GM12878 (cell line): ENCODE data around the gene MROH2B. TPM values are rescaled to one million over a fixed set of nuclear protein-coding genes. Genes with fewer than 3 reads are reported as not detected.

Source experiments
- ATAC-seq: fragments of 200-7000 bp; cut with Tn5 transposase; 3 replicates; pipeline ENCODE4 v1.9.1; 2020; ENCODE audit warnings: mild to moderate bottlenecking, moderate library complexity
- BruUV-seq: library from RNA; stranded (reverse); fragments of 400-500 nt; replicated peaks from 2 replicates; lab custom pipeline; 2021; lab: Mats Ljungman, UMichigan
- CTCF ChIA-PET: fragments of 300-600 bp; sonication (Branson Sonifier 250); formaldehyde crosslinking; extraction: SDS; loops from one replicate; lab custom pipeline; 2021; ENCODE audit warnings: inconsistent platforms; lab: Yijun Ruan, JAX
- POLR2A ChIA-PET: fragments of 350-600 bp; formaldehyde crosslinking; extraction: SDS; loops from one replicate; lab custom pipeline; 2021; ENCODE audit warnings: inconsistent platforms; lab: Charles Lee
- RAD21 ChIA-PET: fragments of 300-600 bp; sonication (Branson Sonifier 250); formaldehyde crosslinking; loops from one replicate; lab custom pipeline; 2023; ENCODE audit warnings: antibody characterized with exemption; ENCODE audit not compliant: unreplicated experiment; lab: Charles Lee
- SMC1A ChIA-PET: fragments of 300-600 bp; sonication (Branson Sonifier 250); formaldehyde crosslinking; loops from one replicate; lab custom pipeline; 2023; ENCODE audit not compliant: unreplicated experiment, uncharacterized antibody; lab: Charles Lee
- DNase-seq: peaks from one replicate; pipeline ENCODE4 v3.0.0-alpha.2; 2011; ENCODE audit warnings: low read depth, low spot score
- FAIRE-seq: peaks from 3 replicates; lab custom pipeline; 2011; peaks lifted over from hg19 to GRCh38; lab: Jason Lieb, UNC
- H2AFZ ChIP-seq: 2 replicates; pipeline ENCODE4 v1.6.0; 2011; ENCODE audit warnings: low read depth, low read length, control low read depth; ENCODE audit not compliant: control insufficient read depth
- H3K27ac ChIP-seq: 2 replicates; pipeline ENCODE4 v1.5.1; 2011; ENCODE audit warnings: control low read depth; ENCODE audit not compliant: control insufficient read depth, insufficient read depth
- H3K27me3 ChIP-seq, 2 experiments: replicated peaks in 1 of 2; 2 replicates each; pipeline versions ENCODE4 v1.6.0 to v1.6.1; 2011; ENCODE audit warnings: low read length in 1 of 2; ENCODE audit not compliant: control insufficient read depth in 2 of 2, insufficient read depth in 2 of 2
- H3K36me3 ChIP-seq, 2 experiments: 2 replicates each; pipeline ENCODE4 v1.5.1; 2011; ENCODE audit warnings: low read length in 1 of 2; ENCODE audit not compliant: control insufficient read depth in 2 of 2, insufficient read depth in 2 of 2
- H3K4me1 ChIP-seq: 2 replicates; pipeline ENCODE4 v1.6.1; 2011; ENCODE audit warnings: mild to moderate bottlenecking, low read length, moderate library complexity, mixed read lengths; ENCODE audit not compliant: control insufficient read depth, insufficient read depth
- H3K4me2 ChIP-seq: 2 replicates; pipeline ENCODE4 v1.6.0; 2011; ENCODE audit warnings: control low read depth; ENCODE audit not compliant: control insufficient read depth, insufficient read depth
- H3K4me3 ChIP-seq: fragments of 200-600 bp; sonication (generic); 2 replicates; pipeline ENCODE4 v1.5.1; 2016
- H3K79me2 ChIP-seq: 2 replicates; pipeline ENCODE4 v1.6.0; 2011; ENCODE audit warnings: low read length; ENCODE audit not compliant: control insufficient read depth, insufficient read depth
- H3K9ac ChIP-seq: 2 replicates; pipeline ENCODE4 v1.8.0; 2011; ENCODE audit warnings: low read length, control low read depth, mixed read lengths; ENCODE audit not compliant: control insufficient read depth, insufficient read depth
- H3K9me3 ChIP-seq: replicated peaks from 3 replicates; pipeline ENCODE4 v1.5.1; 2011; ENCODE audit warnings: mild to moderate bottlenecking, low read length; ENCODE audit not compliant: control insufficient read depth, insufficient read depth
- H4K20me1 ChIP-seq: 2 replicates; pipeline ENCODE4 v1.6.0; 2011; ENCODE audit not compliant: control insufficient read depth, insufficient read depth
- ATF7 ChIP-seq: fragments of 450-650 bp; IDR thresholded peaks from 2 replicates; pipeline ENCODE4 v1.6.1; 2016; ENCODE audit warnings: low read depth, mild to moderate bottlenecking
- E4F1 ChIP-seq: fragments of 450-650 bp; IDR thresholded peaks from 2 replicates; pipeline ENCODE4 v1.6.1; 2018; ENCODE audit warnings: borderline replicate concordance, mild to moderate bottlenecking; ENCODE audit not compliant: partially characterized antibody
- KAT2A ChIP-seq: conservative IDR thresholded peaks from 2 replicates; pipeline ENCODE4 v1.6.1; 2011; ENCODE audit warnings: low read depth, low read length; ENCODE audit not compliant: control insufficient read depth
- KDM1A ChIP-seq: fragments of 200-600 bp; sonication (generic); IDR thresholded peaks from 2 replicates; pipeline ENCODE4 v1.6.1; 2016; ENCODE audit warnings: borderline replicate concordance
- NR2C1 ChIP-seq: fragments of 450-650 bp; IDR thresholded peaks from 2 replicates; pipeline ENCODE4 v1.6.1; 2017; ENCODE audit warnings: antibody characterized with exemption, mild to moderate bottlenecking, moderate library complexity
- RB1 ChIP-seq: fragments of 450-650 bp; formaldehyde crosslinking; IDR thresholded peaks from 2 replicates; pipeline ENCODE4 v1.6.1; 2017; ENCODE audit warnings: mild to moderate bottlenecking, borderline replicate concordance
- SREBF1 ChIP-seq: IDR thresholded peaks from 2 replicates; pipeline ENCODE4 v1.6.1; 2012; ENCODE audit warnings: mild to moderate bottlenecking, low read length
- ZSCAN29 ChIP-seq: fragments of 450-650 bp; IDR thresholded peaks from 2 replicates; pipeline ENCODE4 v1.6.1; 2017; ENCODE audit warnings: mild to moderate bottlenecking, moderate library complexity
- WGBS: methylation state at CpG from one replicate; pipeline ENCODE4 v1.1.6; 2016; ENCODE audit warnings: low lambda C conversion rate; ENCODE audit not compliant: insufficient replicate concordance, insufficient coverage; ENCODE audit errors: missing lambda C conversion rate; 5-methylcytosine and 5-hydroxymethylcytosine counted together
- in situ Hi-C: fragments of 300-500 bp; cut with MboI; formaldehyde crosslinking; loops from 9 replicates; pipeline ENCODE4 v1.14.3; 2018; ENCODE audit warnings: mixed read lengths
- intact Hi-C: fragments of 100-400 bp; cut with micrococcal nuclease; formaldehyde crosslinking; loops from one replicate; pipeline ENCODE4 v1.14.2; 2022; ENCODE audit not compliant: unreplicated experiment
- polyA plus RNA-seq, 11 experiments: library from polyadenylated mRNA; depleted of rRNA in 4 of 11; unstranded in 6 of 11; stranded (reverse) in 5 of 11; fragments of >200 nt; fragmentation: Nextera tagmentation in 4 of 11; fragmentation: Illumina TruSeq in 1 of 11; extraction: Ambion mirVana in 4 of 11; extraction: Trizol in 1 of 11; gene quantifications; 1 replicate in 1 of 11; 2 replicates in 10 of 11; pipeline versions ENCODE4 v1.2.1 to v1.2.3, GENCODE V29; 2011 to 2016; ENCODE audit warnings: inconsistent platforms in 2 of 11, missing spikeins in 2 of 11, low read depth in 1 of 11
- total RNA-seq, 4 experiments: library from RNA; depleted of rRNA in 3 of 4; stranded (reverse); fragments of >200 nt in 3 of 4; fragmentation: Illumina TruSeq in 1 of 4; extraction: Trizol in 1 of 4; gene quantifications; 2 replicates each; pipeline versions ENCODE4 v1.2.1 to v1.2.3, GENCODE V29; 2013 to 2021
- TF ChIP-seq, protein P1 (sequence below): IDR thresholded peaks from 2 replicates; pipeline ENCODE4 v1.6.1; 2011; ENCODE audit warnings: borderline replicate concordance, low read depth, mild to moderate bottlenecking, moderate library complexity, mixed read lengths, low read length; ENCODE audit not compliant: insufficient read depth; ENCODE audit errors: extremely low read length

The MROH2B gene
- total and polyA plus RNA-seq, 10 of the 15 experiments (the other 5 are each of a cell fraction or from before 2014, with no cell fraction given) = not detected

- Histone ChIP-seq H3K9me3 (no peaks in the 10 kb centered on the region), H2AFZ (no peak overlapping the region), H3K79me2 (no peaks in the 10 kb centered on the region), H3K27ac (no peak overlapping the region), H3K27me3 (no peaks in the 10 kb centered on the region), H3K4me2 (no peak overlapping the region), H3K4me1 (no peaks in the 10 kb centered on the region), H4K20me1 (no peaks in the 10 kb centered on the region), H3K36me3 (no peaks in the 10 kb centered on the region), H3K4me3 (no peak overlapping the region), H3K9ac (no peak overlapping the region)
- intact Hi-C loops (no loop called here), in situ Hi-C loops (no loop called here)
- 32% methylated on average over 2 of the region's 2 CpGs for WGBS
- DNase-seq (no peak), FAIRE-seq (no peak), ATAC-seq (no peak)
- SMC1A ChIA-PET = interaction anchor here (0.6 kb wide), 1 partner anchor 287 kb away, joined by 3 read pairs; no protein-coding TSS in a partner anchor
- RAD21 ChIA-PET = no interaction called here
- TF ChIP-seq ZSCAN29 (no peak), KDM1A (no peak), RB1 (no peak), SREBF1 (no peak), ATF7 (no peak), E4F1 (no peak), NR2C1 (no peak), KAT2A (no peak)
- TF ChIP-seq, protein P1, sequence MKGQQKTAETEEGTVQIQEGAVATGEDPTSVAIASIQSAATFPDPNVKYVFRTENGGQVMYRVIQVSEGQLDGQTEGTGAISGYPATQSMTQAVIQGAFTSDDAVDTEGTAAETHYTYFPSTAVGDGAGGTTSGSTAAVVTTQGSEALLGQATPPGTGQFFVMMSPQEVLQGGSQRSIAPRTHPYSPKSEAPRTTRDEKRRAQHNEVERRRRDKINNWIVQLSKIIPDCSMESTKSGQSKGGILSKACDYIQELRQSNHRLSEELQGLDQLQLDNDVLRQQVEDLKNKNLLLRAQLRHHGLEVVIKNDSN = no peak
- BruUV-seq = no TSS peak
- CTCF ChIA-PET = no interaction called here
- POLR2A ChIA-PET = no interaction called here
Measured at GRCh38 chr5:41115281-41115680, 44.1 kb upstream of the MROH2B start.
